A673 (cell line): ENCODE results near the gene ADAD2.

ENCODE experiments used
- EZH2 ChIP-seq: fragments of 200-600 bp; sonication (generic); IDR thresholded peaks from 2 replicates; pipeline ENCODE4 v1.6.1; 2017; ENCODE audit warnings: borderline replicate concordance, low read depth, mild to moderate bottlenecking, mixed read lengths, antibody characterized with exemption, low read length; ENCODE audit not compliant: poor library complexity, severe bottlenecking
- TF ChIP-seq, protein P1 (sequence below): fragments of 300-800, 200-600 bp; sonication (generic); conservative IDR thresholded peaks from 2 replicates; pipeline ENCODE4 v1.5.1; 2017; ENCODE audit warnings: low read depth, mild to moderate bottlenecking, antibody characterized with exemption, low read length, moderate library complexity, mixed read lengths

GRCh38 chr16:84183572-84183875, 7.4 kb upstream of the ADAD2 start:
- TF ChIP-seq, protein P1, sequence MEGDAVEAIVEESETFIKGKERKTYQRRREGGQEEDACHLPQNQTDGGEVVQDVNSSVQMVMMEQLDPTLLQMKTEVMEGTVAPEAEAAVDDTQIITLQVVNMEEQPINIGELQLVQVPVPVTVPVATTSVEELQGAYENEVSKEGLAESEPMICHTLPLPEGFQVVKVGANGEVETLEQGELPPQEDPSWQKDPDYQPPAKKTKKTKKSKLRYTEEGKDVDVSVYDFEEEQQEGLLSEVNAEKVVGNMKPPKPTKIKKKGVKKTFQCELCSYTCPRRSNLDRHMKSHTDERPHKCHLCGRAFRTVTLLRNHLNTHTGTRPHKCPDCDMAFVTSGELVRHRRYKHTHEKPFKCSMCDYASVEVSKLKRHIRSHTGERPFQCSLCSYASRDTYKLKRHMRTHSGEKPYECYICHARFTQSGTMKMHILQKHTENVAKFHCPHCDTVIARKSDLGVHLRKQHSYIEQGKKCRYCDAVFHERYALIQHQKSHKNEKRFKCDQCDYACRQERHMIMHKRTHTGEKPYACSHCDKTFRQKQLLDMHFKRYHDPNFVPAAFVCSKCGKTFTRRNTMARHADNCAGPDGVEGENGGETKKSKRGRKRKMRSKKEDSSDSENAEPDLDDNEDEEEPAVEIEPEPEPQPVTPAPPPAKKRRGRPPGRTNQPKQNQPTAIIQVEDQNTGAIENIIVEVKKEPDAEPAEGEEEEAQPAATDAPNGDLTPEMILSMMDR = no peak
- TF ChIP-seq EZH2 = no peak
